Osteocyte (in vitro differentiated cells): ENCODE results near the gene ZNF451. TPM values are rescaled to one million over a fixed set of nuclear protein-coding genes. Genes with fewer than 3 reads are reported as not detected.

Source experiments
- DNase-seq: peaks from one replicate; pipeline ENCODE4 v3.0.0; 2021; ENCODE audit warnings: mixed read lengths; ENCODE audit not compliant: unreplicated experiment; ENCODE audit errors: extremely low spot score
- H3K27ac Mint-ChIP-seq: one replicate; pipeline ENCODE4 v1.8.0; 2021; ENCODE audit warnings: mild to moderate bottlenecking, mixed read lengths; ENCODE audit not compliant: unreplicated experiment
- H3K27me3 Mint-ChIP-seq: one replicate; pipeline ENCODE4 v1.8.0; 2021; ENCODE audit warnings: mixed read lengths; ENCODE audit not compliant: unreplicated experiment
- H3K36me3 Mint-ChIP-seq: one replicate; pipeline ENCODE4 v1.8.0; 2021; ENCODE audit warnings: mixed read lengths; ENCODE audit not compliant: unreplicated experiment
- H3K4me1 Mint-ChIP-seq: one replicate; pipeline ENCODE4 v1.8.0; 2021; ENCODE audit warnings: mixed read lengths; ENCODE audit not compliant: unreplicated experiment
- H3K4me3 Mint-ChIP-seq: one replicate; pipeline ENCODE4 v1.8.0; 2021; ENCODE audit warnings: mild to moderate bottlenecking, moderate library complexity, mixed read lengths; ENCODE audit not compliant: unreplicated experiment
- H3K9me3 Mint-ChIP-seq: one replicate; pipeline ENCODE4 v1.8.0; 2021; ENCODE audit warnings: mixed read lengths; ENCODE audit not compliant: unreplicated experiment
- CTCF ChIP-seq: fragments of 200-600 bp; sonication (generic); IDR thresholded peaks from 2 replicates; pipeline ENCODE4 v1.5.0; 2021; ENCODE audit warnings: antibody characterized with exemption, mild to moderate bottlenecking, moderate library complexity
- total RNA-seq: library from RNA; stranded (reverse); gene quantifications from 2 replicates; pipeline ENCODE4 v1.2.1, GENCODE V29; 2021

Gene ZNF451
- total RNA-seq, 1 donor from 2014 or later = 53.6 TPM

DNA sequence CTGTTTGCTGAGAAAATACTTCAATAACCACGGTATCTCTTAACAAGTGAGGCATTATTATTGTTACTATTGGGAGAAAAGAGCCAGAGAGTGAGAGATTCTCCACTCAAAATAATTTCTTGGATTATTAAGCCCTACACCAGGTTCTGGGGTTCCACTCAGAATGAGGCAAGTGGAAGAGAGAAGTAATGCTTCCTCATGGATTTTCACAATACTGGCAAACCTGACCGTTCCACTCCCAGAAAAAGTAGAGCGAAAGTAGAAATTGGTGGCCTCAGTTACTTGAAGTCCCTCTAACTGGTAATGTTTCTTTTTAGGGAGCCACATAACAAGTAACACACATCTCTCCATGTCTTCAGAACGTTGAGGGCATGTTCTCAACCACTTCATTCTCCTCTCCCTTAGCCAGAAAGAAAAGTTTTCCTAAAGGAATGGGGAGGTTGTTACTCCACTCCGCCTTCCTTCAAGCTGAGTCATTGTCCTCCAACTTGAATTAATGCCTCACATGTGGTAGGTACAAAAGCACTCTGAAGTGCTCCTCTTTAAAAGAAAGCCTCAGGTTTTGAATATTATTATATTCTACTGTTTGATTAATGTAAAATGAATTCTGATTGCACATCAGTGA, 84.0 kb downstream of the ZNF451 start:
- no peak for TF ChIP-seq CTCF
- Mint-ChIP-seq H3K9me3 (no peaks in the 10 kb centered on the region), H3K36me3 (peaks cover 4% of the 10 kb centered on the region), H3K27me3 (no peaks in the 10 kb centered on the region), H3K4me1 (peaks cover 56% of the 10 kb centered on the region), H3K4me3 (peak overlapping the region; percentile 95), H3K27ac (peak overlapping the region; percentile 95)
- DNase-seq = no peak

- no peak for TF ChIP-seq CTCF
- peak overlapping the region; percentile 95 for H3K4me3 Mint-ChIP-seq
- H3K27me3 Mint-ChIP-seq = no peaks in the 10 kb centered on the region
- H3K9me3 Mint-ChIP-seq = no peaks in the 10 kb centered on the region
- H3K36me3 Mint-ChIP-seq = peaks cover 4% of the 10 kb centered on the region
- peaks cover 61% of the 10 kb centered on the region for H3K4me1 Mint-ChIP-seq
- peak overlapping the region; percentile 95 for H3K27ac Mint-ChIP-seq
- DNase-seq = no peak
These were observed 84.5 kb downstream of the ZNF451 start for GRCh38 chr6:57174511-57174907.

DNA sequence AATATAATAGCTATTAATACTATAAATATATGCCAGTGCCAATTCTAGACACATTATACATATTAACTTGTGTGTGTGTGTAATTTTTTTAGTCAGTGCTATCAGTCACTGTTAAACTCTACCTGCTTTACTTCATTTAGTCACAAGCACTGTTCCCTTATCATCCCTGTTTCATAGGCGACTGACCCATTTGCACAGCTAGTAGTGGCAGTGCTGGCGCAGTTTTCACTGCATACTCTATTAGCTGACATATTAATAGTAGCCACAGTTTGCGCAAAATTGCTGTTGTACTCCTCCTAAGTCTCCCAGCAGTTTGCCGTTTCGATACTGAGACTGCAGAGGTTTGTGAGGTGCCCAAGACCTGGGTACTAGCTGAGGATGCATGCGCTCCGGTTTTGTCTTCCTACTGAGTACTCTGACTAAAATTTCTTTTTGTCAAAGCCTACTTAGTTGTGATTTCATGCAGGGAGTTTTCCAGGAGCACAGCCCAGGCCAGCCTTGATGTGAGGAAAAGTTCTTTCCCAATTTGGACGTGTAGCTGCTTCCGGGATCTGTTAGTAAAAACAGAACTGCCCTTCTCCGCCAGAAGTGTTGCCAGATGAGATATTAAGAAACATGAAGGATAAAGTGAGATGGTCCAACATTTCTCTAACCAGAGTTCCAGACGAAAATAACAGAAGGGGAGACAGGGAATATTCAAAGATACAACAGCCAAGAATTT, 87.7 kb downstream of the ZNF451 start:
- peaks cover 20% of the 10 kb centered on the region for H3K36me3 Mint-ChIP-seq
- H3K4me1 Mint-ChIP-seq = peaks cover 59% of the 10 kb centered on the region
- no peak for DNase-seq
- H3K27ac Mint-ChIP-seq = peak overlapping the region; percentile 78
- no peaks in the 10 kb centered on the region for H3K9me3 Mint-ChIP-seq
- no peaks in the 10 kb centered on the region for H3K27me3 Mint-ChIP-seq
- TF ChIP-seq CTCF = no peak
- no peak overlapping the region for H3K4me3 Mint-ChIP-seq

DNA sequence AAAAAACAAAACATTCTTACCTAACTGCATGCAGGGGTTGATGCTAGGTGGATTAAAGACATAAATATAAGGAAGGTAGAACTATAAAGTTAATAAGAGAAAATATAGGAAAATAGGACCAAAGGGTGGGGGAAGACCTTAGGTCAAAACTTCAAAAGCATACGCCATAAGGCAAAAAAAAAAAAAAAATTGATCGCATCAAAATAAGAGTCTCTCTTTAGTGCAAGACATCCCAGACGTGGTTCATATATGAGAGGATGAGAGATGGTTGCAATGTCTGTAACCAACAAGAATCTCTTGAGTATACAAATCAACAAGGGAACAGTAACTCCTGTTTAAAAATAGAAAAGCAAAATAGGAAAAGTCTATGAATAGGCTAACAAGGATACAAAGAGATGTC, 90.6 kb downstream of the ZNF451 start:
- H3K27me3 Mint-ChIP-seq = no peaks in the 10 kb centered on the region
- H3K4me3 Mint-ChIP-seq = no peak overlapping the region
- H3K4me1 Mint-ChIP-seq = peaks cover 38% of the 10 kb centered on the region
- H3K9me3 Mint-ChIP-seq = no peaks in the 10 kb centered on the region
- H3K27ac Mint-ChIP-seq = peak overlapping the region; percentile 28
- DNase-seq = no peak
- peaks cover 38% of the 10 kb centered on the region for H3K36me3 Mint-ChIP-seq
- no peak for TF ChIP-seq CTCF

GRCh38 chr6:57182017-57182432, 92.0 kb downstream of the ZNF451 start:
- Mint-ChIP-seq H3K36me3 (peaks cover 46% of the 10 kb centered on the region), H3K27me3 (no peaks in the 10 kb centered on the region), H3K4me3 (no peak overlapping the region), H3K27ac (peak overlapping the region; percentile 38), H3K4me1 (peaks cover 25% of the 10 kb centered on the region), H3K9me3 (no peaks in the 10 kb centered on the region)
- no peak for DNase-seq
- no peak for TF ChIP-seq CTCF
